ENCODE data around the gene CRYBA4.
A peak's percentile ranks its signal among the peaks of the same experiment; 100 is the strongest.

Gene CRYBA4

GRCh38 chr22:26616650-26617049 lies 5.1 kb upstream of the CRYBA4 start:
- no peaks in the 10 kb centered on the region for H3K27me3 ChIP-seq (ENCODE audit: insufficient read depth, low read depth)
- H3K4me3 ChIP-seq (IDR thresholded peaks at IDR 0.05; ENCODE audit: insufficient read depth, low read depth, low read length), result no peak overlapping the region
- H2AFZ ChIP-seq (ENCODE audit: low read depth), result no peak overlapping the region
- no peaks in the 10 kb centered on the region for H3K36me3 ChIP-seq (ENCODE audit: insufficient read depth)
- H3K4me2 ChIP-seq, result peak overlapping the region; percentile 99; the same call in 1 of the 2 replicates
- peak overlapping the region; percentile 10; the same call in 1 of the 2 replicates for H3K9ac ChIP-seq
- no peaks in the 10 kb centered on the region for H4K20me1 ChIP-seq (ENCODE audit: insufficient read depth)
- peaks cover 95% of the 10 kb centered on the region for H3K4me1 ChIP-seq (ENCODE audit: low read depth, poor library complexity, severe bottlenecking)
- H3K79me2 ChIP-seq (ENCODE audit: insufficient read depth, low read depth), result no peaks in the 10 kb centered on the region
- TF ChIP-seq, protein P1, sequence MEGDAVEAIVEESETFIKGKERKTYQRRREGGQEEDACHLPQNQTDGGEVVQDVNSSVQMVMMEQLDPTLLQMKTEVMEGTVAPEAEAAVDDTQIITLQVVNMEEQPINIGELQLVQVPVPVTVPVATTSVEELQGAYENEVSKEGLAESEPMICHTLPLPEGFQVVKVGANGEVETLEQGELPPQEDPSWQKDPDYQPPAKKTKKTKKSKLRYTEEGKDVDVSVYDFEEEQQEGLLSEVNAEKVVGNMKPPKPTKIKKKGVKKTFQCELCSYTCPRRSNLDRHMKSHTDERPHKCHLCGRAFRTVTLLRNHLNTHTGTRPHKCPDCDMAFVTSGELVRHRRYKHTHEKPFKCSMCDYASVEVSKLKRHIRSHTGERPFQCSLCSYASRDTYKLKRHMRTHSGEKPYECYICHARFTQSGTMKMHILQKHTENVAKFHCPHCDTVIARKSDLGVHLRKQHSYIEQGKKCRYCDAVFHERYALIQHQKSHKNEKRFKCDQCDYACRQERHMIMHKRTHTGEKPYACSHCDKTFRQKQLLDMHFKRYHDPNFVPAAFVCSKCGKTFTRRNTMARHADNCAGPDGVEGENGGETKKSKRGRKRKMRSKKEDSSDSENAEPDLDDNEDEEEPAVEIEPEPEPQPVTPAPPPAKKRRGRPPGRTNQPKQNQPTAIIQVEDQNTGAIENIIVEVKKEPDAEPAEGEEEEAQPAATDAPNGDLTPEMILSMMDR (conservative IDR thresholded peaks at IDR 0.05; ENCODE audit: low read depth, low read length), result no peak
- H3K27ac ChIP-seq, result peak overlapping the region; percentile 61; the same call in 1 of the 2 replicates

GRCh38 chr22:26617271-26618199 lies 4.2 kb upstream of the CRYBA4 start, which contains the start of gene CRYBB1:
CRYBB1 (minus strand) TSS chr22:26618027; CDS start chr22:26616319, 1,708 bp downstream.
- Histone ChIP-seq H3K79me2 (ENCODE audit: insufficient read depth, low read depth) (no peaks in the 10 kb centered on the region), H2AFZ (ENCODE audit: low read depth) (peak within 1 kb of the TSS; percentile 24; the same call in 1 of the 2 replicates), H3K36me3 (ENCODE audit: insufficient read depth) (no peaks in the 10 kb centered on the region), H3K4me1 (ENCODE audit: low read depth, poor library complexity, severe bottlenecking) (peaks cover 91% of the 10 kb centered on the region), H3K27me3 (ENCODE audit: insufficient read depth, low read depth) (no peaks in the 10 kb centered on the region), H3K4me3 (IDR thresholded peaks at IDR 0.05; ENCODE audit: insufficient read depth, low read depth, low read length) (no peak within 1 kb of the TSS), H3K9ac (peak within 1 kb of the TSS; percentile 10; the same call in 1 of the 2 replicates), H3K4me2 (peak within 1 kb of the TSS; percentile 99), H3K27ac (peak within 1 kb of the TSS; percentile 61), H4K20me1 (ENCODE audit: insufficient read depth) (no peaks in the 10 kb centered on the region)
- TF ChIP-seq, protein P1 (conservative IDR thresholded peaks at IDR 0.05; ENCODE audit: low read depth, low read length), result no peak

- H3K9ac ChIP-seq, result peak overlapping the region; percentile 10; the same call in 1 of the 2 replicates
- no peaks in the 10 kb centered on the region for H3K27me3 ChIP-seq (ENCODE audit: insufficient read depth, low read depth)
- TF ChIP-seq, protein P1 (conservative IDR thresholded peaks at IDR 0.05; ENCODE audit: low read depth, low read length), result no peak
- H3K4me2 ChIP-seq, result peak overlapping the region; percentile 99
- peak overlapping the region; percentile 24; the same call in 1 of the 2 replicates for H2AFZ ChIP-seq (ENCODE audit: low read depth)
- H3K4me3 ChIP-seq (IDR thresholded peaks at IDR 0.05; ENCODE audit: insufficient read depth, low read depth, low read length), result no peak overlapping the region
- peak overlapping the region; percentile 61; the same call in 1 of the 2 replicates for H3K27ac ChIP-seq
- no peaks in the 10 kb centered on the region for H4K20me1 ChIP-seq (ENCODE audit: insufficient read depth)
- no peaks in the 10 kb centered on the region for H3K79me2 ChIP-seq (ENCODE audit: insufficient read depth, low read depth)
- peaks cover 81% of the 10 kb centered on the region for H3K4me1 ChIP-seq (ENCODE audit: low read depth, poor library complexity, severe bottlenecking)
- no peaks in the 10 kb centered on the region for H3K36me3 ChIP-seq (ENCODE audit: insufficient read depth)
Observed at GRCh38 chr22:26618455-26618854, 3.3 kb upstream of the CRYBA4 start.

DNA sequence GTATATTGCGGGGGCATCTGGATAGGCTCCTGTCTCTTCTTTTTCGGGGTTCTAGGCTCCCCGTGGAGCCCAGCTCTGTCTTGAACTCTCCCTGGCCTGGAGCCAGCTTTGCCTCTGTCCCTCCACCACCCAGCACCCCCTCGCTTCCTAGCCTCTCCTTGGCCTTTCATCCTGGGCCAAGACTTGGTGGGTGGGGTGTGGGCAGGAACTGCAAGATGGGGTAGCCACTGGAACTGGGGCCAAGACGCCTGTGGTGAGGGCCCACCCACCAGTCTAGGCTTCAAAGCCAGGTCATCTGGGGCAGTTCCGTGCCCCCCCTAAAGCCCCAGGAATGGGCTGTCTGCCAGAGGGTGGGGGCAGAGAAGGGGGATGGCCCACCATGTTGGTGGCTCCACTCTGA lies 2.3 kb upstream of the CRYBA4 start:
- no peak overlapping the region for H3K9ac ChIP-seq
- no peak overlapping the region for H3K4me3 ChIP-seq (IDR thresholded peaks at IDR 0.05; ENCODE audit: insufficient read depth, low read depth, low read length)
- no peaks in the 10 kb centered on the region for H3K36me3 ChIP-seq (ENCODE audit: insufficient read depth)
- H3K4me2 ChIP-seq, result no peak overlapping the region
- peaks cover 77% of the 10 kb centered on the region for H3K4me1 ChIP-seq (ENCODE audit: low read depth, poor library complexity, severe bottlenecking)
- H3K27ac ChIP-seq, result no peak overlapping the region
- H3K27me3 ChIP-seq (ENCODE audit: insufficient read depth, low read depth), result no peaks in the 10 kb centered on the region
- no peaks in the 10 kb centered on the region for H4K20me1 ChIP-seq (ENCODE audit: insufficient read depth)
- no peaks in the 10 kb centered on the region for H3K79me2 ChIP-seq (ENCODE audit: insufficient read depth, low read depth)
- no peak overlapping the region for H2AFZ ChIP-seq (ENCODE audit: low read depth)
- TF ChIP-seq, protein P1 (conservative IDR thresholded peaks at IDR 0.05; ENCODE audit: low read depth, low read length), result no peak
